ENCODE data around the gene URB2.
"Not testable (repeated sequence)": the region's sequence is repeated elsewhere in the genome, so short reads cannot be mapped to it uniquely, and the experiment has no call there.

Gene URB2

DNA sequence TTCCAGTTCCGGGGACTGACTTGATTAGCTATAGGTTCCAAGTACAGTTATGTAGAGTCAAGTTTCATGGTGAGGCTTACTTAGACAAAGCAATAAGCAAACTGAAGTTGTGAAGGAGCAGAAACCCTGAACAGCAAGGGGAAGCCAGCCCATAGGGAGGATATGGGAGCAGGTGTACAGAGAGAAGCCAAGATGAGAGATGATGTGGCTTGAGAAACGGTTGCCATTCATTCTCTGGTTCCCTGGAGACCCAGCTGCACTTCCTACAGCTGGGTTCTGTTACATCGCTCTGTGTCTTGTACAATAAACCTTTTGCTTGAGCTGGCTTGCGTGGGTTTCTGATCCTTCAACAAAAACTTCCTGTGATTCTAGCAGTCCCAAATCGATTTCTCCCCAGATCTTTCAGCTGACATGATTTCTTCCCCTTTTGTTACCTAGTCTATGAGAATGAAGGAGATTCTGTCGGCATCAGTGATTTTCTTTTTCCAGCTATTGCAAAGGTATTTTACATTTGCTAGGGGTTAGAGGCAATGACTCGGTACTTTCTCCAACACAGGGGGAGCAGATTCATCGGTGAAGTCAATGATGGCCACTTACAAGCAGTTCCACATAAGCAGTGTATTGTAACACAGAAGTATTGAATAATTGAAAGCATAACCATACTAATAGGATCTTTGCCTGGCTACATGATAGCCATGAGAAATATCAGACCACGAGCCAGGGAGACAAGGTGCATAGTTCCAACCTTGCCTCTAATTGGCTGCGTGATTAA is 67.3 kb downstream of the URB2 start:
- DNase-seq (ENCODE audit: low spot score), result no peak

DNA sequence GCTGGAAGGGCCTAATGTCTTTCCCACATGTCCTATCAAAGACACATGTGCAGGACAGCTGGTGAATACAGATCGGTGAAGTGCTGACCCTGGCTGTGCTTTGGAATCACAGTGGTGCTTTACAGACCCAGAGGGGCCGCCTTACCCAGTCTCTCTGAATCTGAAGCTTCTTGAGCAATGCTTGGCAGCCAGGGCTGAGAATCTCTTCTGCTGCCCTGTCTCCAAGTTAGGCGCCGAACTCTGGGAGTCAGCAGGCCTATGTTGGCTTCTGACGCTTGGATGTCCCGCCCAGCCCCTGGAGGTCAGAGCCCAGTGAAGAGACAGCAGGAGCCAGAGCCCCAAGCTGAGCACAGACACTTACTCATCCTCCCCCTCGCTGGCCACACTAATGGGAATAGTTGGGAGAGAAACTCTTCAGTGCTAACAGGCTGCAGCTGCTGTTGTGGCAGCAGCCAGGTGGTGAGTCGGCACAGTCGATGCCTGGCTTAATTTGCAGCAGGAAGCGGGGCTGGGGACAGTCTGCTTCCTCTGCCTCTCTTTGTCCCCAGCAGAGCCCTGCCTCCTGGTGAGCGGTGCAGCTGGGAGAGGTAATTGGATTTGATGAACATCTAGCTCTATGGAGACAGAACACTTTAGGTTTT is 68.1 kb downstream of the URB2 start:
- peak; percentile 59 for DNase-seq (ENCODE audit: low spot score)

DNA sequence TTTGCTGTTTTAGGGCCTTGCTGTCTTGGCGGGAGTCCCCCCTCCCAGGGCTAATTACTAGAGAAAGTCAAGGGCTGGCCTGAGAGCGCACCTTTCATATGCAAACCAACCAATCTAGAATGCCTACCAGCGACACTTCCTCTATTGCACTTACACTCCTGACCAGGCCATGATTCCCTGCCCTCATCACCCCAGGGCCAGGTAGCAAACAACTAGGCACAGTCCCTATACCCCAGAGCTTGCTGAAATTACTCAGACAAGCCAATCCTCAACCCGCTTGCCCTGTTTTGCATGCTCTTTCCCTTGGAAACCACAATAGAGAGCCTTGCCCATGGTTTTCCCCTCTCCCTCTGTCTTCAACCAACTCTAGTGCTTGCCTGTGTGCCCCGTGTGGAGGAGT is 70.3 kb downstream of the URB2 start:
- no peak for DNase-seq (ENCODE audit: low spot score)

DNA sequence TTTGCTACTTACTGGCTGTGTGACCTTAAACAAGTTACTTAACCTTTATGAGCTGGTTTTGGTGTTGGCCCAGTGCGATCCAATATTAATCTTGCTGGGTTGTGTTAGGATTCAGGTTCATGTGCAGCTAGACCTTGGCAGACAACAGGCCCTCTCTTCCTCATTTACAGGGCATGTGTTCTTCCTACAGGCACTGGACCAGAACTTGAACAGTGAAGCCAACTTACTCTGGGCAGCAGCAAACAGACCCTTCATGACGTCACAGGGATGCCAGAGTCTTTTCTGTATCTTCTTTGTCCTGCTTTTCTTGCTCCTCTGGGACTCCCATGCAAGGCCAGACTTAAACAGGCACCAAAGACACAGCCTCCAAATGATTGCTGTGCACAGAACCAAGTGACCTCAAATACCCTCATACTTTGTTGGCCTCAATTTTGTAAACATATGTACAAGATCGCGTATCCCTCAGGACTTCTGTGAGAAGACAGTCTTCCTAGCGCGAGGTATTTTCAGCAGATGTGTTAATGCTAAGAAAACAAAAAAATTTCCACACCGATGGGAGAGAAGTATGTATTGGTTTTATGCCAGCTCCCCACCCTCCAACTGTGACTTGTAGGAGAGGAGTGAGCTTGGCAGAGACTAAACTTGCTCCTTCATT is 73.7 kb downstream of the URB2 start:
- no peak for DNase-seq (ENCODE audit: low spot score)

DNA sequence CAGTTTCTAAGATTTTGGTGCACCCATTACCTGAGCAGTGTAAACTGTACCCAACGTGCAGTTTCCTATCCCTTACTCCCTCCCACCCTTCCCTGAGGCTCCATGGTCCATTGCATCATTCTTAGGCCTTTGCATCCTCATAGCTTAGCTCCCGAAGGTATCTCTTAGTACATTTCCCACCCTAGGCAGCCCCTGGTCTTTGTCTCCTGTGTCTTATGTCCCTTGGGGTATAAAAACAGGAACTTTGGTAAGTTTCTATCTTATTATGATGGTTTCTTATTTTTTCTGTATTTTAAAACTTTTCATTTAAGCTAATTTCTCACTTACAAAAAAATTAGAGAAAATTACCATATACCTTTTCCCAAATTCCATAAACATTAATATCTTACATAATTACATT is 78.1 kb downstream of the URB2 start:
- DNase-seq (ENCODE audit: low spot score), result no peak

DNA sequence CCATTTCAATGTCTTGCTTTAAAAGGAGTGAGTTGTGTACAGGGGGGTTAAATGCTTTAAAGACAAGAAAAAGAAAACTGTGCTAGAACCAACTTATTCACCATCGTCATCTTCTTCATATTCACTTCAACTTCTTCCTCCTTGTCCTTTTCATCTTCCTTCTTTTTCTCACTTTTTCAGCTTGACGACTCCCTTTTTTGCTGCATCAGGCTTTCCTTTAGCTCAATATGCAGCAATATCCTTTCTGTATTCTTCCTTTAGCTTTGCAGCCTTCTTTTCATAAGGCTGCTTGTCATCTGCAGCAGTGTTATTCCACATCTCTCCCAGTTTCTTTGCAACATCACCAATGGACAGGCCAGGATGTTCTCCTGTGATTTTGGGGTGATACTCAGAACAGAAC is 79.1 kb downstream of the URB2 start:
- not testable (repeated sequence) for DNase-seq (ENCODE audit: low spot score)

DNA sequence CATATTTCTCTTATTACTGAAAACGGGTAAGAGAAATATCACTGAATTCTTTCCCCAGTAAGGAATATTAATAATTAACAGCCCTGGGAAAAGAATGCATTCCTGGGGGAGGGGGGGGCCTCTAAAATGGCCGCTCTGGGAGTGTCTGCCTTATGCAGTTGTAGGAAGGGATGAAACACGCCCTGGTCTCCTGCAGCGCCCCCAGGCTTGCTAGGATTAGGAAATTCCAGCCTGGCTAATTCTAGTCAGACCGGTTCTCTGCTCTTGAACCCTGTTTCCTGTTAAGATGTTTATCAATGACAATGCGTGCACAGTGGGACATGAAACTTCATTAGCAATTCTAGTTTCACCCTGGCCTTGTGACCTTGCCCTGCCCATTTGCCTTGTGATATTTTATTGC is 81.1 kb downstream of the URB2 start:
- DNase-seq (ENCODE audit: low spot score), result not testable (repeated sequence)

DNA sequence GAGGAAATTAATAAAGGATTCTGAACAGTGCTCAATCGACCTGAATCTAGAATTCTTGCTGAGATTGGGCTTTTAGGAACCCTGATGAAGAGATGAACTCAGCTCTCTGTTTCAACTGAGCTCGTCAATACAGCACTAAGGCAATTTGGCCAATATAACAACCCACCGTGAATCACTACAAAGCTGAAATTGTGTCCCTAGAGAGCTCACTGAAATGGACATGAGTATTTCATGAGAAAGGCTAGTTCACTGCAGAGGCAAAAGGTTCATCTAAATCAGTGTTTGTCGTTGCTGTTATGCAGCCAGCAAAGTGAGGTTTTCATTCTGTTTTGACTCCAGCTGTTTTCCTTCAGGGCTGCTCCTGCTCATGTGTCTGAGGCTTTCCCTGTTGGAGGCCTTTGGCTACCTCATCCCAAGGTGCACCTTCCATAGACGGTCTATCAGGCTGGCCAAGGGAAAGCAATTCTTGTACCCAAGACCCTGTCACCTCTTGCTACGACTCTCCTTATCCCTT is 83.5 kb downstream of the URB2 start:
- DNase-seq (ENCODE audit: low spot score), result no peak
